Stimulated activated CD4-positive, alpha-beta T cell treated with anti-CD3 and anti-CD28 coated beads, Interleukin-2, amount 100 ng/mL, for 48 hours (primary cell): ENCODE measurements around the gene SFRP5.

Experiments used
- DNase-seq, 2 donors: peaks; one replicate each; pipeline ENCODE4 v3.0.0-alpha.2; 2020

The SFRP5 gene

GRCh38 chr10:97734021-97734420, 37.8 kb downstream of the SFRP5 start:
- DNase-seq, result no peak

- DNase-seq, result no peak
Observed at GRCh38 chr10:97733256-97733655, 38.5 kb downstream of the SFRP5 start.

DNA sequence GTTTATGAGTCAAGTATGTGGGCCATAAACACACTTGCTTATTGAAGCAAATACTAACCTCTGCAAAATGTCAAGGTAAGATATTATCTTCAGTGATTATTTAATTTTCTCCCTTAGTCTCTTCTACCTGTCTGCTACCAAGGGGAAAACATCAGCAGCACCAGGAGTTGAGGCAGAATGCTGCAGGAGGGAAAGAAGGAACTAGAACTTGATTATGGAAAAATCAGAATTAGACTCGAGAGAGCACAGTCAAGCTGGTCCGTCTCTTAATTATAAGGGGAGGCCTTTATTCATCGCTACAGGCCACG, 39.8 kb downstream of the SFRP5 start:
- DNase-seq, result no peak

DNA sequence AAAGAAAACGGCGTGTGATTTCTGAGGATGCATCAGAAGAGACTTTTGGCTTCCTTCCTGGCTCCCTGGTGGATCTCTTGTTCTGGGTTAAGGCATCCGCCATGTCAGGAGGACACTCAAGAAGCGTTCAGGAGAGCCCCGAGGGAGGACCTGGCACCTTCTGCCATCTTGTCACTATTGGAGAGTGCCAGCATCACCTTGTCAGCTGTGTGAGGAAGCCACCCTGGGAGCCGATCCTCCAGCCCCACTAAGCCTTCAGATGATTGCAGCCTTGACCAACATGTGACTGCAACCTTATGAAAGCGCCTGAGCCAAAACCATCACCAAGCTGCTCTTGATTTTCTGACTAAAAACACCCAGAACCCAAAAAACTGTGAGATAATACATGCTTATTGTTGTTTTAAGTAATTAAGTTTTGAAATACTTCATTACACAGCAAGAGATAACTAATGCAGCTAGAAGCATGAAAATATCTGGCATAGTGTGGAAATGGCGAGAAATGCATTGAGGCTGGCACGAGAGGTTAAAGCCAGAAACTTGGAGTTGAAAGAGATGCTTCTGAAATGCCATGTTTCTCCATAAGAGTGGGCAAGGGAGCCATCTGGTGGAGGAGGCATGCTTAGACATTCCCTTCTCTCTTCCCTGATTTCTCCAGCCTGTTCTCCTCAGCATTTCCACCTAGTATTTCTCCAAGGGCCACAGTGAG, 40.3 kb downstream of the SFRP5 start:
- peak; percentile 41 to 55 for DNase-seq

DNA sequence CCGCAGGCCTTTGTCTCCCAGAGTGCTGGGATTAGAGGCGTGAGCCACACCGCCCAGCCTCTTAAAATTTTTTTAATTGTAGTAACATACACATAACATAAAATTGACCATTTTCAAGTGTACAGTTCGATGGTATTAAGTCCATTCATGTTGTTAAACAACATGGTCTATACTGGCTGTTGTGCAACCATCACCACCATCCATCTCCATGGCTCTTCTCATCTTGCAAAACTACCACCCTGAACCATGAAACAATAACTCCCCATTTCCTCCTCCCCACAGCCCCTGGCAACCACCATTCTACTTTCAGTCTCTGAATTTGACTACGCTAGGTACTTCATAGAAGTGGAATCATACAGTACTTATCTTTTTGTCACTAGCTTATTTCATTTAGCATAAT, 42.8 kb downstream of the SFRP5 start:
- no peak for DNase-seq

GRCh38 chr10:97726636-97727178, 45.1 kb downstream of the SFRP5 start:
- no peak for DNase-seq

- DNase-seq, result no peak
Observed at GRCh38 chr10:97724341-97724941, 47.4 kb downstream of the SFRP5 start.

- DNase-seq, result no peak
Observed at GRCh38 chr10:97723001-97723400, 48.8 kb downstream of the SFRP5 start.

DNA sequence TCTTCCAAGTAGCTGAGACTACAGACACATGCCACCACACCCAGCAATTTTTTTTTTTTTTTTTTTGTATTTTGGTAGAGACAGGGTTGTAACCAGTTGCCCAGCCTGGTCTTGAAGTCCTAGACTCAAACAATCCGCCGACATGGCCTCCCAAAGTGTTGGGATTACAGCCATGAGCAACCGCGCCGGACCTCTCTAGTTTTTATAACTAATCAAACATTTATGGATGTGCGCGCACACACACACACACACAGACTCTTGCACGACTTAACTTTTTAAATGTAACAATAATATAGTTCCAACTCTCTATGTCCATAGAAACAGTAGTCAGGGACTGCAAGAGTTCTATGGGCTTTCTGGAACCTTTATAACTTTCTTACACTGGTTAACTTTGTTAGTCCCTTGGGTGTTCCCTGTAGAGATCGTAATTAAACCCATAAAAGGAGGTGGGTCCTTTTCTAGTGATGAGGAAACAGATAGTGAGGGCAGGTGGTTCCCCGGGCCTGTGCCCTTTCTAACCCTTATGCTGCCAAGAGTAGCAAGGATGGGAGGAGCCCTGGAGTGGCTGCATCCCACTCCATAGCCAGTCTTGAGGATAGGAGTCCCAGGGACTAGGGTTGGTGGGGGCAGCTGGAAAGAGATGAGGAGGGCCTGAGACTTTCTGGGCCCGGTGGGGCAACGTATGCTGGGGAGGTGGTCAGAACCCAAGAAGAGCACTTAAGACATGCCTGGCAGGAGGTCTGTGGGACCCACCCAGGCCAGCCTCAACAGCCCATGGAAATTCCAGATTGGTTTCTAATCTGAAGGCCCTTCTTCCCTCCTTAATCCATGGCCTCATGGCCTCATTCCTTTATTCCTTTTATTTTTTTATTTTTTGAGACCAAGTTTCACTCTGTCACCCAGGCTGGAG, 49.7 kb downstream of the SFRP5 start:
- DNase-seq, result no peak

DNA sequence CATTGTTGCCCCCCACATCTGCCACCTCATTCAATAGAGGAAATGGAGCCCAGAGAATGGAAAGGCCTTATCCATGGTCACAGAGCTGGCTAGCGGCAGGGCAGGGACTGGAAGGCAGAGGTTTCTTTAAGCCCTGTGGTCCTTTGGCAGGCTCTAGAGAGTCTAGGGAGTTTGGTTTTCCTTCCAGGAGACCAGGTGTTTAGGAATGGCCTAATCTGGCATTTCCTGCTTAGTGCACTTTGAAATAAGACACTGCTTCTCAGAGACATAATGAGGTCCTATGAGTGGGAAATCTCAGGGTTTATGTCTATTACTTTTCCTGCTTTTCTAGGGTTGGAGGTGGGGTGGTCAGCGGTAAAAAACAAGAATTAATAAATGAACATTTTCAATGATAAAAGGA, 52.2 kb downstream of the SFRP5 start:
- no peak for DNase-seq

DNA sequence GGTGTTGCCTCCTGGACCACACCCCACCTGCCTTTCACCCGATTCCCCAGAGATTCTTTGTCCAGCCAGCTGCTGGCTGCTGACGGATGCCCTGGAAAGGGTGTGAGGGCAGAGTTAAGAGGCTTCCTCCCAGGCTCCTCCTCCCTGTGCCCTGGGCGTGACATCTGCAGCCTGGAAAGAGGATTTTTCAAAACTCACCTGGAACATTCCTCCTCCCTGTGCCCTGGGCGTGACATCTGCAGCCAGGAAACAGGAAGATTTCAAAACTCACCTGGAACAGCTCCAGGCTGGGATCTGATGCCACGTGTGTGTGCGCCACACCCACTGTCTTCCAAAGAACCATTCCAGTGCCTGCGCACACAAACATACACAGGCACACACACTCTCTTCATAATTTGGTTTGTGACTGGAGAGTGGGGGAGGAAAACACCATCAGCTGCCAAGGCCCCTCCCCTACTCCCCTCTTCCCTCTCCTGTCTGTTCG, 53.1 kb downstream of the SFRP5 start:
- no peak for DNase-seq

- no peak for DNase-seq
Observed at GRCh38 chr10:97718178-97718577, 53.6 kb downstream of the SFRP5 start.

DNA sequence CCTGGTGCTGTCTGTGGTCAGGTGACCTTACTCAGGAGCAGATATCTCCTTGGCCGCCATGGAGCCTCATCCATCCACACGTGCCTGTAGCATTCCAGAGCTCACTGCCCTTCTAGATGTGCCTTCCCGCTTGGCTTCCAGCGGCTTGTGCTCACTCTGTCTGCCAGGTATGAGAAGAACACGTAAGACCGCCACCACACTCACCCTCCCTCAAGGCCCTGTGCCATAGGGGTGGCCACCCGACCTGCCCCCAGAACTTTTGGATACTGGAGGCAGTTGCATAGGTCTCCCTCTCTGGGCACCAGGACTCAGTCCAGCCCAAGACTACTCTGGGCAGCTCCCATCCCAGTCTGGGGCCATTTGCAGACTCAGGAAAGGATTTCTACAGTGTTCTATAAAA, 54.2 kb downstream of the SFRP5 start:
- DNase-seq, result no peak
